ENCODE results near the gene LRP1B. TPM values are rescaled to one million over a fixed set of nuclear protein-coding genes. Genes with fewer than 3 reads are reported as not detected.

The LRP1B gene
- total RNA-seq, 1 donor from 2014 or later = 0.25 TPM

- Mint-ChIP-seq H3K9me3 (ENCODE audit: low read depth) (peaks cover 11% of the 10 kb centered on the region), H3K36me3 (ENCODE audit: low read depth) (peaks cover 5% of the 10 kb centered on the region), H3K27me3 (ENCODE audit: low read depth) (no peaks in the 10 kb centered on the region), H3K27ac (ENCODE audit: unreplicated experiment) (no peak overlapping the region), H3K4me3 (ENCODE audit: unreplicated experiment) (no peak overlapping the region), H3K4me1 (ENCODE audit: low read depth) (no peaks in the 10 kb centered on the region)
- TF ChIP-seq CTCF (IDR thresholded peaks at IDR 0.05) = no peak
- no peak for DNase-seq (ENCODE audit: low spot score)
Measured at GRCh38 chr2:141380008-141380979, 750.5 kb downstream of the LRP1B start.

GRCh38 chr2:141364821-141365220 lies 766.0 kb downstream of the LRP1B start:
- no peak for TF ChIP-seq CTCF (IDR thresholded peaks at IDR 0.05)
- H3K36me3 Mint-ChIP-seq (ENCODE audit: low read depth) = no peaks in the 10 kb centered on the region
- no peak overlapping the region for H3K4me3 Mint-ChIP-seq (ENCODE audit: unreplicated experiment)
- H3K27me3 Mint-ChIP-seq (ENCODE audit: low read depth) = no peaks in the 10 kb centered on the region
- H3K9me3 Mint-ChIP-seq (ENCODE audit: low read depth) = peaks cover 2% of the 10 kb centered on the region
- H3K4me1 Mint-ChIP-seq (ENCODE audit: low read depth) = peaks cover 10% of the 10 kb centered on the region
- no peak for DNase-seq (ENCODE audit: low spot score)
- H3K27ac Mint-ChIP-seq (ENCODE audit: unreplicated experiment) = no peak overlapping the region

- no peak for TF ChIP-seq CTCF (IDR thresholded peaks at IDR 0.05)
- no peak overlapping the region for H3K4me3 Mint-ChIP-seq (ENCODE audit: unreplicated experiment)
- H3K27me3 Mint-ChIP-seq (ENCODE audit: low read depth) = no peaks in the 10 kb centered on the region
- no peaks in the 10 kb centered on the region for H3K36me3 Mint-ChIP-seq (ENCODE audit: low read depth)
- H3K9me3 Mint-ChIP-seq (ENCODE audit: low read depth) = no peaks in the 10 kb centered on the region
- H3K4me1 Mint-ChIP-seq (ENCODE audit: low read depth) = peaks cover 10% of the 10 kb centered on the region
- no peak overlapping the region for H3K27ac Mint-ChIP-seq (ENCODE audit: unreplicated experiment)
- DNase-seq (ENCODE audit: low spot score) = no peak
Measured at GRCh38 chr2:141362311-141362710, 768.5 kb downstream of the LRP1B start.

- no peak overlapping the region for H3K27ac Mint-ChIP-seq (ENCODE audit: unreplicated experiment)
- H3K36me3 Mint-ChIP-seq (ENCODE audit: low read depth) = no peaks in the 10 kb centered on the region
- H3K9me3 Mint-ChIP-seq (ENCODE audit: low read depth) = peaks cover 5% of the 10 kb centered on the region
- TF ChIP-seq CTCF (IDR thresholded peaks at IDR 0.05) = no peak
- H3K4me3 Mint-ChIP-seq (ENCODE audit: unreplicated experiment) = no peak overlapping the region
- no peaks in the 10 kb centered on the region for H3K27me3 Mint-ChIP-seq (ENCODE audit: low read depth)
- no peaks in the 10 kb centered on the region for H3K4me1 Mint-ChIP-seq (ENCODE audit: low read depth)
- DNase-seq (ENCODE audit: low spot score) = no peak
Measured at GRCh38 chr2:141348481-141348880, 782.3 kb downstream of the LRP1B start.

GRCh38 chr2:141341444-141341843 lies 789.4 kb downstream of the LRP1B start:
- TF ChIP-seq CTCF (IDR thresholded peaks at IDR 0.05) = no peak
- no peak overlapping the region for H3K4me3 Mint-ChIP-seq (ENCODE audit: unreplicated experiment)
- peaks cover 16% of the 10 kb centered on the region for H3K4me1 Mint-ChIP-seq (ENCODE audit: low read depth)
- H3K36me3 Mint-ChIP-seq (ENCODE audit: low read depth) = no peaks in the 10 kb centered on the region
- peaks cover 2% of the 10 kb centered on the region for H3K9me3 Mint-ChIP-seq (ENCODE audit: low read depth)
- H3K27me3 Mint-ChIP-seq (ENCODE audit: low read depth) = no peaks in the 10 kb centered on the region
- DNase-seq (ENCODE audit: low spot score) = no peak
- peak overlapping the region; percentile 60 for H3K27ac Mint-ChIP-seq (ENCODE audit: unreplicated experiment)
